HEK293 (cell line): Measurements from ENCODE around the gene EML1.

Source experiments
- CTCF ChIP-seq: fragments of 450-650 bp; formaldehyde crosslinking; IDR thresholded peaks from 2 replicates; pipeline ENCODE4 v1.5.1; 2016; ENCODE audit warnings: missing biosample characterization, missing genetic modification characterization
- PBX3 ChIP-seq: sonication (generic); formaldehyde crosslinking; IDR thresholded peaks from 2 replicates; pipeline ENCODE4 v1.8.1; 2022; ENCODE audit warnings: mild to moderate bottlenecking, moderate library complexity, missing genetic modification reagents
- TCF7L2 ChIP-seq: IDR thresholded peaks from 2 replicates; pipeline ENCODE4 v1.6.1; 2011; ENCODE audit warnings: low read depth, mild to moderate bottlenecking, inconsistent platforms, low read length, moderate library complexity, borderline replicate concordance
- YY1 ChIP-seq: fragments of 450-650 bp; formaldehyde crosslinking; IDR thresholded peaks from 2 replicates; pipeline ENCODE4 v1.5.1; 2018; ENCODE audit warnings: missing biosample characterization, missing genetic modification characterization
- ZNF140 ChIP-seq: fragments of 450-650 bp; formaldehyde crosslinking; IDR thresholded peaks from 2 replicates; pipeline ENCODE4 v1.5.1; 2016; ENCODE audit warnings: missing biosample characterization, missing genetic modification characterization
- ZNF184 ChIP-seq: fragments of 450-650 bp; IDR thresholded peaks from 2 replicates; pipeline ENCODE4 v1.5.1; 2018; ENCODE audit warnings: missing biosample characterization, mild to moderate bottlenecking, missing genetic modification characterization
- ZNF555 ChIP-seq: fragments of 450-650 bp; formaldehyde crosslinking; conservative IDR thresholded peaks from 2 replicates; pipeline ENCODE4 v1.5.1; 2017; ENCODE audit warnings: missing biosample characterization, mild to moderate bottlenecking, missing genetic modification characterization, inconsistent platforms
- ZNF623 ChIP-seq: fragments of 450-650 bp; formaldehyde crosslinking; IDR thresholded peaks from 2 replicates; pipeline ENCODE4 v1.5.1; 2016; ENCODE audit warnings: missing biosample characterization, missing genetic modification characterization
- ZNF670 ChIP-seq: fragments of 450-650 bp; formaldehyde crosslinking; IDR thresholded peaks from 2 replicates; pipeline ENCODE4 v1.5.1; 2016; ENCODE audit warnings: missing biosample characterization, missing genetic modification characterization, low read depth
- ZNF785 ChIP-seq: fragments of 450-650 bp; formaldehyde crosslinking; IDR thresholded peaks from 2 replicates; pipeline ENCODE4 v1.5.1; 2016; ENCODE audit warnings: missing biosample characterization, missing genetic modification characterization

DNA sequence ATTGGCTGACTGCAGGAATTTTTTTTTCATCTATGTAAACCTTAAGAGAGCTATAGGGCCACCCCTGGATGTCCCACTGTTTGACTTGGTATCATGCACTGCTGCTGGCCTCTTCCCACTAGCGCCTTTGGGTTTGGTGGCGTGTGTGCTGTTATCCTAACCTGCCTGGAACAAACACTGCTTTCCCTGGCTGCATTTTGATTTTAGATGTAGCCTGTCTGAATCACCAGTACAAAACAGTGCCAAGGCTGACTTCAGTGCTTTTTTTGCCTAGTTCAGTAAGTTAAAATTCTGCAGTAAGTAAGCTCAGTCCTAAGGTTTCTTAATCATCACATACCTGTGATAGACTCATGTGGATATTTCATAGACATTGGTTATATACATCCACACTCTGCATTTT, 99.2 kb downstream of the EML1 start:
- TF ChIP-seq ZNF670 (no peak), CTCF (tag by site-specific recombination) (no peak), PBX3 (CRISPR knock-in tag) (no peak), ZNF140 (tag by site-specific recombination) (no peak), ZNF555 (tag by site-specific recombination) (no peak), ZNF785 (tag by site-specific recombination) (no peak), ZNF623 (tag by site-specific recombination) (no peak), ZNF184 (tag by site-specific recombination) (no peak), YY1 (tag by site-specific recombination) (no peak), TCF7L2 (no peak)
